A549 (cell line): ENCODE results near the gene COL6A6.

Experiments used
- CHD2 ChIP-seq: fragments of 150-350 bp; IDR thresholded peaks from 2 replicates; pipeline ENCODE4 v1.6.1; 2014; ENCODE audit warnings: low read length; ENCODE audit not compliant: partially characterized antibody
- CTCF ChIP-seq: fragments of >200 bp; sonication (Bioruptor Twin); formaldehyde crosslinking; IDR thresholded peaks from 3 replicates; pipeline ENCODE4 v1.5.1; 2016
- EP300 ChIP-seq, 2 experiments: fragments of >200 bp; sonication (Bioruptor Twin); formaldehyde crosslinking; IDR thresholded peaks; 2 replicates in 1 of 2; 3 replicates in 1 of 2; pipeline ENCODE4 v1.6.1; 2016 to 2017
- HOXA7 ChIP-seq: fragments of 250-450 bp; sonication (Bioruptor Pico); IDR thresholded peaks from 2 replicates; pipeline ENCODE4 v1.5.0; 2020; ENCODE audit warnings: mild to moderate bottlenecking, moderate library complexity
- KDM1A ChIP-seq: fragments of 200-600 bp; sonication (generic); IDR thresholded peaks from 2 replicates; pipeline ENCODE4 v1.6.1; 2016; ENCODE audit warnings: low read depth, mild to moderate bottlenecking
- MAZ ChIP-seq: fragments of 150-350 bp; IDR thresholded peaks from 2 replicates; pipeline ENCODE4 v1.6.1; 2014; ENCODE audit warnings: antibody characterized with exemption, low read depth, low read length, borderline replicate concordance
- POLR2A ChIP-seq: IDR thresholded peaks from 2 replicates; pipeline ENCODE4 v1.6.1; 2012; ENCODE audit warnings: mild to moderate bottlenecking, low read length
- RCOR1 ChIP-seq: fragments of 150-350 bp; IDR thresholded peaks from 2 replicates; pipeline ENCODE4 v1.6.1; 2014; ENCODE audit warnings: antibody characterized with exemption, low read length, low read depth
- RFX5 ChIP-seq: fragments of 450-650 bp; IDR thresholded peaks from 2 replicates; pipeline ENCODE4 v1.7.1; 2014; ENCODE audit warnings: antibody characterized with exemption, mild to moderate bottlenecking, moderate library complexity

GRCh38 chr3:130504701-130505100 lies 12.3 kb upstream of the COL6A6 start:
- TF ChIP-seq HOXA7 (CRISPR knock-in tag), result no peak
- no peak for TF ChIP-seq KDM1A
- TF ChIP-seq CHD2, result no peak
- no peak for TF ChIP-seq MAZ
- no peak for TF ChIP-seq CTCF
- TF ChIP-seq EP300 (IDR thresholded peaks at IDR 0.05), result no peak
- no peak for TF ChIP-seq RCOR1
- TF ChIP-seq POLR2A, result no peak
- no peak for TF ChIP-seq RFX5
